SHP77 treated with DMSO at 0.1 percent for 48 hours (cell line): ENCODE data around the gene MOG.
A peak's percentile ranks its signal among the peaks of the same experiment; 100 is the strongest.

Experiments
- DNase-seq: peaks from one replicate; lab custom pipeline; 2025; lab: John Stamatoyannopoulos, UW

MOG gene

DNA sequence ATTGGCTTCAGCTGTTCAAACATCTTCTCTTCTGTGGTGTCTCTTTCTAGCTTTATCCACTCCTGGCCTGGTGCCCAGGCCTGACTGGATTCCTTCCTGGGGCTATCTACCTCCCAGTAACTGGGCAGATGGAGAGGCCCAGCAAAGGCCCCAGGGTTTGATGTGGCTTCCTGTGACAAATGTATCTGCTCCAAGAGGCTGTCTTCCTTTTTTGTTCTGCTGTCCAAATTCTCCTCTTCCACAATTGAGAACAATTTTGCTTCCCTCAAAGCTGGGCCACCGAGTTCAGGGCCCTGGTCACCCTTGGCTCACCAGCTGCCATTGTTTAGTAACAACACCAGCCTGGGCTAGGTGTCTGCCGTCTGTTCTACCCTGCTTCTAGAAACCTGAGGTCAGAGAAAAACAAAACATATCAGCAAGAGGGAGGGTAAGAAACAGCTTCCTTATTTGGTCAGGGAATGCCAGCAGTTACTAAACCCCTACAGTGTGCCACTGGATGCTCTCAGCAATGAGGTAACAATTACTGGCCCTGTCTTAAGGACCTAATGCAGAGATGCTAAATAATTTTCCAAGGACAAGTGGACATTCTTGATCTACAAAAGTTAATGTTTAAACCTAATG lies 20.2 kb downstream of the MOG start:
- DNase-seq = peak; percentile 49

GRCh38 chr6:29678114-29678513 lies 21.2 kb downstream of the MOG start:
- no peak for DNase-seq

DNA sequence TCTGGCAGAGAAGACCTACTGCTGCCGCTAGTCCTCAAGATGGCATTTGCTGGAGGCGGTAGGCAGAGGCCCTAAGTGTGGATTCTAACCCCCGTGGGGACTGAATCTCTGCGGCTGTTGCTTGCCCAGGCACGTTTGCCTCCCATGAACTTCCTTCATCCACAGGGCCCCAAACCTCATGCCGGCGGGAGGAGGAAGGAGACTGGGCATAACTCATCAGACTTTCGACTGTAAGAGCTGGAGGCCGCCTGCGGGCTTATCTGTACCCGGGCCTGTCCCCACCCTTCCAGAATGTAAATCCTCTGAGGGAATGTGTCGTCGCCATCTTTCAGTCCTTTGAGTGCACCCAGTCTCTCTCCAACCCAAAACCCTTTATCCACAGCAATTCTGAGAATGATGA lies 23.1 kb downstream of the MOG start:
- no peak for DNase-seq

DNA sequence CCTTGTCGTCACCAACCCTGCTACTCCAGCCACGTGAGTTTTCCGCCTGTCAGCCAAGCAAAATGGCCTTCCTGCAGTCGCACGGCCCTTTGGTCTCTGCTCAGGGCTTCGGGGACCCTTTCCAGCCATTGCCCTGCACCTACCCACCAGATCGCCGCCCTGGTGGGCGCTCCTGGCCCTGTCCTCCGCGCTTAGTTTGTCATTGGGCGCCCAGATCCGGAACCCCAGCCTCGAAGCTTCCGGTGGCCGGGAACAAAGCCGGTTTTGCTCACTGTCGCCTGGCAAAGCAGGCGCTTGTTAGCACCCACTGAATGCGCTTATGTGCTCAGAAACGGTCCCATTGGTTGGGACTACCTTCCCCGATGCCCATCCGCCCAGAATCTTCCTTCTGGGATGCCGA lies 23.5 kb downstream of the MOG start:
- no peak for DNase-seq

DNA sequence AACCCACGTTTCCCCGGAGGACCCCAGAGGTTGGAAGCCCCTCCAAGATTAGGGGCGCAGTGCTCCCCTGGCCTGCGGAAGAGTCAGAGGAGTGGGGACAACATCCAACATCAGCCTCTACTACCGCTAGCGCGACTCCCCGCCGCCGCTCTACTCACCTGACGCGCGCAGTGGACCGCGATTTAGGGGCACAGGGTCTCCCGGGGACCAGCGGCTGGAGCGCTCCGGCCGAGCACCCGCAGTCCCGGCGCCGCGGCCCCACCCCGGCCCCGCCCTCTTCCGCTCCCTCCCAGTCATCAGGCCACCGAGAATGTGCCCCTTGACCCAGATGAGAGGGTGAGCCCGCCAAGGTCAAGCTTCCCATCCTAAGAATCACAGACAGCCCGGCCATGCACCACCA lies 24.0 kb downstream of the MOG start, which contains the start of gene ZFP57:
Gene ZFP57, minus strand, starts transcription at position 249 of the 400 bp plus-strand sequence. CDS start 4,149 bp downstream, outside the sequence.
- DNase-seq = no peak

DNA sequence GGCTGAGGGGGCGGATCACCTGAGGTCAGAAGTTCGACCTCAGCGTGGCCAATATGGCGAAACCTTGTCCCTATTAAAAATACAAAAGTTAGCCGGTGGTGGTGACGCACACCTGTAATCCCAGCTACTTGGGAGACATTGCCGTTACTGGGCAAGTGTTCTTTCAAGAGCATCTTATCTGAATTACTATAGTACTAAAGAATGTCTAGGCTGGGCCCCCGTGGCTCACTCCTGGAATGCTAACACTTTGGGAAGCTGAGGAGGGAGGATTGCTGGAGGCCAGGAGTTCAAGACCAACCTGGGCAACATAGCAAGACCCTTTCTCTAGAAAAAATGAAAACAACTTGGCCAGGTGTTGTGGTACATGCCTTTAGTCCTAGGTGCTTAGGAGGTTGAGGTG lies 24.9 kb downstream of the MOG start:
- DNase-seq = no peak

DNA sequence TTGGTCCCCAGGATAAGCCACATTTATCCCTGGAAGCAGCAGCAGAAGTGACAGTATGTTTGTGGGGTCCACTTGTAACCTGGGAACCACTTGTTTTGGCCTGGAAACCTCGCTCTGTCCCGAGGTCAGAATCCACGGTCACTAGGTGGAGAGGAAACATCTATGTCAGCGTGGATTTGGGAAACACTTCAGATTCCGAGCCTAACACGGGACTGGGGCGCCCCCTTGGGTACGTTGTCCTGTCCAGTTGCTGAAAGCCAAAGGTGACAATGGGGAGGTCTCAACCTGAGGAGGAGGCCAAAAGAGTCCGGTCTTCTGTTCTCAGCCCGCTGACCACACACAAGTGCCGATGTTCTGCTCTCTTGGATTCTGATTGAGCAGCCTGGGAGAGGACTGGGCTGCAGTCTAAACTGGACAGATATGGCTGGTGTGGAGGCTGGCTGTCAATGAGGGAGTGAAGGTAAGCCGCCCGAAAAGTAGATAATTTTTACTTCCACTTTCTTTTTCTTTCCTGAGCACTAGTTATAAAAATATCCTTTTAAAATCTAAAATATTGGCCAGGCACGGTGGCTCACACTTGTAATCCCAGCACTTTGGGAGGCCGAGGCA lies 28.9 kb downstream of the MOG start:
- no peak for DNase-seq

DNA sequence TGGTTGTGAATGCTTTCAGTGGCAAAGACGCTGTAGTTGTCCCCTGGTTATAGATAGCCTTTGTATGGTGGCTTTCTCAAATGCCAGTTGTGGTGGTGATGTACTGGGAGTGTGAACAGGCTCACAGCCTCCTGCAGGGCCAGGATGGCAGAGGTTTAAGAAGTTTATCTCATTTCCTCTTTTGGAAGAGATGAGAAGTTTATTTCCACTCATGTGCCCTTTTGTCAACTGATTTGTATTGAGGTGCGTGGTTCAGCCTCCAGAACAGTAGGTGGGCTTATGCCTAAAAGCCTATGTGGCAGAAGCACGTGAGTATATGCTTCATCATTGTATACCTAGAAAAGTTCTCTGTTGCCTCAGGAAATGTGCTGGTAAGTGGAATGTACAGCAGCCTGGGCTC lies 37.7 kb downstream of the MOG start:
- no peak for DNase-seq

- DNase-seq = no peak
These were observed 39.5 kb downstream of the MOG start for GRCh38 chr6:29696147-29697125.

- DNase-seq = no peak
These were observed 45.7 kb downstream of the MOG start for GRCh38 chr6:29702519-29703103.

DNA sequence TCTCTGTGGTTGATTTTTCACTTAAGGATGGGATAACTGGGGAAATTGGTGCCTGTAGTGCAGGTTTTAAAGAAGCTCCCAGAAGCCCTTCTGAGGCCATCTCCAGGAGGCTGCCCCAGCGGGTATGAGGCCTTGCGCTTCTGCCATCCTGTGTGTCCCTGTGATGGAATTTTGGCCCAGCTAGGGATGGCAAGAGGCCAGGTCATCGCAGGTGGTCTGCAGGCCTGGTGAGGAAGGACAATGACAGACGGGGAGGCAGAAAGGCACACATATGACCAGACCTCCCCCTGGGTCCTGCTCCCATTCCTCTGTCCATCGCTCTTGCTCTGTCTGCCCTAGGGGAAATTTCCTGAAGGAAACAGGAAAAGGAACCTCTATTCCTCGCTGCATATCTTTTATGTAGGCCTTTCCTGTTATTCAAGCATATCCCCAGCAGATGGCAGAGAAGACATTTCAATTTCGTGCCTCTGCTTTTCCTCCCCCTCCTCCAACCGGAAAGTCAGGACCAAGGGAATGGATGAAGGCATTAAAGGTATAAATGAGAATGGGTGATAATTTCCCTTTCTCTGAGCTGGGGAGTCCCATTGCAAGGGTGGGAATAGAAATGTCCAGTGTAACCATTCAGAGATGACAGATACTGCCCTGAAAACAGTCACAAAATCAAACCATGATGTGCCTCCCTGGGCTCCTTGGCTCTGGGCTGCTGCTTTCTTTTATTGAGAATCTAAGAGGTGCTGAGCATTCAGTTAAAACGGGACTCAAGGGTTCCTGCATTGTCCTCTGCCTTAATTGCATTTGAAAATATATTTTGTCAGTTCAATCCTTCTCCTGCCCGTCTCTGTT lies 48.7 kb downstream of the MOG start:
- DNase-seq = peak; percentile 1

GRCh38 chr6:29708432-29709179 lies 51.7 kb downstream of the MOG start:
- DNase-seq = no peak

DNA sequence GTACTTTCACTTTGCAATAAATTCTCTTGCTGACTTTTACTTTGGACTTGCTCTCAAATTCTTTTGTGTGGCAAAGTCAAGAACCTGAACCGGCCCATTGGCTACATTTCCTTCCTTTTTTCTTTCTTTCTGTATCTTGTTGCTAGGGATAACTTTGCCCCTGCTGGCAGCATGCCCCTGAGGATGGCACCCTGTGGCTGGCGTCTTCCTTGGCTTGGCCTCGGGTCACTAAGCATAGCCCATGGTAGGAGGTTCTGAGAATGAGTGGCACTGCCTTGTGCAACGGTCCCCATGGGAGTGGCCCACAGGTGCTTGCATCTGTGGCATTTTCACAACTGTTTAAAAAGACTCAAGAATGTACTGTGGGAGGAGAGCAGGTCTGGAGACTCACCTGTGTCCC lies 52.3 kb downstream of the MOG start:
- no peak for DNase-seq

GRCh38 chr6:29710281-29710941 lies 53.5 kb downstream of the MOG start:
- DNase-seq = no peak

DNA sequence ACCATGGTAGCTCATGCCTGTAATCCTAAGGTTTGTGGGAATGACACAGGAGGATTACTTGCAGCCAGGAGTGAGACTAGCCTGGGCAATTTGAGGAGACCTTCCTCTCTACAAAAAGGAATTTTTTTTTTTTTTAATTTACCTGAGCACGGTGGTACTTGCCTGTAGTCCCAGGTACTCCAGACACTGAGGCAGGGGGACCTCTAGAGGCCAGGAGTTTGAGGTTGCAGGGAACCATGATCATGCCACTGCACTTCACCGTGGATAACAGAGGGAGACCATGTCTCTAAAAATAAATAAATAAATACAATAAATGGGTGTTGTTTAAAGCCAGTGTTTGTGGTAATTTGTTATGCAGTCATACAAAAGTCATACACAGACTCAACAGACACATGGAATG lies 64.0 kb downstream of the MOG start:
- no peak for DNase-seq
